A549 (cell line): ENCODE data around the gene TBC1D8. TPM values are rescaled to one million over a fixed set of nuclear protein-coding genes. Genes with fewer than 3 reads are reported as not detected.

Experiments used
- ATAC-seq, 2 experiments: fragments of 200-7000 bp in 1 of 2; fragments of >200 bp in 1 of 2; cut with Nextera tagmentation in 1 of 2; cut with Tn5 transposase in 1 of 2; 3 replicates each; pipeline versions ENCODE4 v1.8.0 to v1.9.1; 2018 to 2020; ENCODE audit warnings: mild to moderate bottlenecking in 1 of 2, moderate library complexity in 1 of 2
- CTCF ChIA-PET: fragments of 300-600 bp; sonication (Branson Sonifier 250); formaldehyde crosslinking; extraction: SDS; loops from one replicate; lab custom pipeline; 2021; ENCODE audit warnings: antibody characterized with exemption, inconsistent platforms; lab: Yijun Ruan, JAX
- POLR2A ChIA-PET: fragments of 350-600 bp; formaldehyde crosslinking; extraction: SDS; loops from one replicate; lab custom pipeline; 2021; ENCODE audit warnings: antibody characterized with exemption, inconsistent platforms; lab: Yijun Ruan, JAX
- DNase-seq, 2 experiments: peaks; one replicate each; pipeline versions ENCODE4 v3.0.0 to v3.0.0-alpha.2; 2011 to 2016; ENCODE audit warnings: low read depth in 1 of 2, low spot score in 1 of 2
- FAIRE-seq: peaks from 2 replicates; lab custom pipeline; 2011; peaks lifted over from hg19 to GRCh38; lab: Jason Lieb, UNC
- H3K27ac ChIP-seq, 2 experiments: fragments of >200 bp; sonication (Bioruptor Twin); formaldehyde crosslinking; 3 replicates each; pipeline ENCODE4 v1.5.1; 2016 to 2017
- H3K4me1 ChIP-seq: fragments of >200 bp; sonication (Bioruptor Twin); formaldehyde crosslinking; 3 replicates; pipeline ENCODE4 v1.6.1; 2016
- H3K4me2 ChIP-seq: fragments of >200 bp; sonication (Bioruptor Twin); formaldehyde crosslinking; 3 replicates; pipeline ENCODE4 v1.6.1; 2016
- H3K4me3 ChIP-seq: fragments of >200 bp; sonication (Bioruptor Twin); formaldehyde crosslinking; 3 replicates; pipeline ENCODE4 v1.5.1; 2016
- H3K9me3 ChIP-seq: fragments of >200 bp; sonication (Bioruptor Twin); formaldehyde crosslinking; 3 replicates; pipeline ENCODE4 v1.6.1; 2016
- ATOH8 ChIP-seq: fragments of 250-450 bp; sonication (Bioruptor Pico); IDR thresholded peaks from 2 replicates; pipeline ENCODE4 v1.5.0; 2020; ENCODE audit warnings: low read depth, mild to moderate bottlenecking, moderate library complexity
- BCL3 ChIP-seq: fragments of >200 bp; sonication (Bioruptor Twin); formaldehyde crosslinking; IDR thresholded peaks from 3 replicates; pipeline ENCODE4 v1.6.1; 2016
- BHLHE40 ChIP-seq: IDR thresholded peaks from 2 replicates; pipeline ENCODE4 v1.6.1; 2012; ENCODE audit warnings: low read depth, low read length, inconsistent platforms
- CHD4 ChIP-seq: fragments of 200-600 bp; sonication (generic); IDR thresholded peaks from 2 replicates; pipeline ENCODE4 v1.6.1; 2016; ENCODE audit warnings: antibody characterized with exemption, mild to moderate bottlenecking, borderline replicate concordance
- ESRRA ChIP-seq: fragments of 150-350 bp; IDR thresholded peaks from 2 replicates; pipeline ENCODE4 v1.6.1; 2014; ENCODE audit warnings: mild to moderate bottlenecking, low read length, borderline replicate concordance
- GATA3 ChIP-seq: IDR thresholded peaks from 2 replicates; pipeline ENCODE4 v1.6.1; 2012; ENCODE audit warnings: borderline replicate concordance
- HOXA7 ChIP-seq: fragments of 250-450 bp; sonication (Bioruptor Pico); IDR thresholded peaks from 2 replicates; pipeline ENCODE4 v1.5.0; 2020; ENCODE audit warnings: mild to moderate bottlenecking, moderate library complexity
- HOXB13 ChIP-seq: fragments of 250-450 bp; sonication (Bioruptor Pico); IDR thresholded peaks from 2 replicates; pipeline ENCODE4 v1.5.0; 2020; ENCODE audit warnings: low read depth, mild to moderate bottlenecking, moderate library complexity
- HOXB5 ChIP-seq: fragments of 250-450 bp; sonication (Bioruptor Pico); IDR thresholded peaks from 2 replicates; pipeline ENCODE4 v1.5.0; 2020; ENCODE audit warnings: mild to moderate bottlenecking, moderate library complexity
- JUNB ChIP-seq: fragments of >200 bp; sonication (Bioruptor Twin); formaldehyde crosslinking; IDR thresholded peaks from 2 replicates; pipeline ENCODE4 v1.6.1; 2016
- NFE2L2 ChIP-seq: fragments of 150-350 bp; conservative IDR thresholded peaks from 2 replicates; pipeline ENCODE4 v1.6.1; 2014; ENCODE audit warnings: low read length
- POLR2A ChIP-seq: IDR thresholded peaks from 2 replicates; pipeline ENCODE4 v1.6.1; 2012; ENCODE audit warnings: mild to moderate bottlenecking, low read length
- RCOR1 ChIP-seq: fragments of 150-350 bp; IDR thresholded peaks from 2 replicates; pipeline ENCODE4 v1.6.1; 2014; ENCODE audit warnings: antibody characterized with exemption, low read length, low read depth
- ZNF302 ChIP-seq: fragments of 250-450 bp; sonication (Bioruptor Pico); IDR thresholded peaks from 2 replicates; pipeline ENCODE4 v1.9.0; 2021; ENCODE audit warnings: inconsistent platforms, mild to moderate bottlenecking, moderate library complexity
- WGBS: methylation state at CpG from one replicate; pipeline ENCODE4 v1.1.6; 2017; ENCODE audit errors: missing lambda C conversion rate; 5-methylcytosine and 5-hydroxymethylcytosine counted together
- polyA plus RNA-seq, 4 experiments: library from polyadenylated mRNA; depleted of rRNA in 3 of 4; stranded (reverse); fragments of >200 nt; fragmentation: RNase III in 1 of 4; extraction: RNeasy Plus Mini Kit Qiagen cat#74134 plus additional on column Dnase treatment in 1 of 4; gene quantifications; 2 replicates in 3 of 4; 3 replicates in 1 of 4; pipeline ENCODE4 v1.2.3, GENCODE V29; 2011 to 2017
- TF ChIP-seq, protein P1 (sequence below): fragments of 200-600 bp; sonication (generic); IDR thresholded peaks from 2 replicates; pipeline ENCODE4 v1.6.1; 2016; ENCODE audit warnings: antibody characterized with exemption, mild to moderate bottlenecking, moderate library complexity
- TF ChIP-seq, protein P2 (sequence below): fragments of >200 bp; sonication (Bioruptor Twin); formaldehyde crosslinking; IDR thresholded peaks from 2 replicates; pipeline ENCODE4 v1.6.1; 2016
- TF ChIP-seq, protein P3 (sequence below): fragments of 150-350 bp; IDR thresholded peaks from 2 replicates; pipeline ENCODE4 v1.6.1; 2014; ENCODE audit warnings: low read depth, mild to moderate bottlenecking, low read length
- TF ChIP-seq, protein P4 (sequence below): IDR thresholded peaks from 2 replicates; pipeline ENCODE4 v1.6.1; 2012

The TBC1D8 gene
- polyA plus RNA-seq, 2 of the 4 experiments (the other 2 are of a cell fraction) = 35.3 to 107 TPM

DNA sequence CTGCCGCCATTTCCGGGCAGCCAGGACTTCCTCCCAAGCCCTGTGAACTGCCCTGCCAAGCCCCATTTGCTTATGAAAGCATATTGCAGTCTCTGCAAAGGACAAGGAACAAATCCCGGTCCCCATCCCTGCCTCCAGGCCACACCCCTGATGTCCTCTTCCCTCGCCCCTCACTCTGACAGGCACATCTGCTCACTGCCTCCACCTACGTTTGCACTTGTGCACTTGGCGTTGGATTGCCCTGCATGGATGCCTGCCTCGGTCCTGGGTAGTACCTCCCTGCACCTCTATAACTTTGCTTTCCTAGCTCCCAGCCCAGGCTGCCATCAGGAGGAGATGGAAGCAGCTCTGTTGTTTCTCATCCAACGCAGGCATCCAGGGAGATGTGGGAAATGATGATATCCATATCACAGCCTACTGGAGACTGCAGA, 168.7 kb downstream of the TBC1D8 start:
- TF ChIP-seq ZNF302 (no peak), POLR2A (no peak), HOXB13 (CRISPR knock-in tag) (no peak), ESRRA (no peak), JUNB (no peak), HOXB5 (no peak), CHD4 (no peak), ATOH8 (CRISPR knock-in tag) (no peak)
- TF ChIP-seq, all 56 proteins: peak for 0
- Histone ChIP-seq H3K27ac (0 out of 6 replicates have a peak overlapping the region, but pooled peaks of 1 of the 2 experiments have one; percentile 74), H3K4me1 (peaks cover 13% of the 10 kb centered on the region), H3K9me3 (no peaks in the 10 kb centered on the region), H3K4me2 (no peak overlapping the region), H3K4me3 (no peak overlapping the region)
- ChIA-PET POLR2A (no interaction called here), CTCF (interaction anchor here (1.0 to 3.1 kb wide), 7 partner anchors 9 to 388 kb away, joined by 4 to 22 read pairs (median 9); no protein-coding TSS in a partner anchor)
- 47% methylated on average over 6 of the region's 8 CpGs for WGBS
- FAIRE-seq = no peak
- DNase-seq = peak in 1 of 2 experiments; percentile 21
- ATAC-seq = peak; percentile 60 to 62; a peak in 4 of 6 replicates

DNA sequence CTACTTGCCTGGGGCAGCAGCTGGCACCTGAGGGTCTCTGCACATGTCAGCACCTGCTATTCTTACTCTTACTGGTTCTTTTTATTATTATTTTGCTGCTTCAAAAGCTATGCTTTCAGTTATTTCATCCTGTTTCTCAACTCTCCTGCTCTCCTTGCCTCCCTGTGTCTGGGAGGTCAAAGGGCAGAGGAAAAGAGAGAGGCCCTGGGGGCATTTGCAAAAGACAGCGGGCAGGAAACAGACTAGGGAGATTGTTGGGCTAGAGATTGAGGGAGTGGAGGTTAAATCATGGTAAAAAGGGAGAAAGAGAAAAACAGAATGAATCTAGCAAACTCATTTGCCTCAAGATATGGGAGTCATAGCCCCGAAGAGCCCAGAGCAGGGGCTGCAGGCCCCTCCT, 170.2 kb downstream of the TBC1D8 start:
- TF ChIP-seq, protein P1, sequence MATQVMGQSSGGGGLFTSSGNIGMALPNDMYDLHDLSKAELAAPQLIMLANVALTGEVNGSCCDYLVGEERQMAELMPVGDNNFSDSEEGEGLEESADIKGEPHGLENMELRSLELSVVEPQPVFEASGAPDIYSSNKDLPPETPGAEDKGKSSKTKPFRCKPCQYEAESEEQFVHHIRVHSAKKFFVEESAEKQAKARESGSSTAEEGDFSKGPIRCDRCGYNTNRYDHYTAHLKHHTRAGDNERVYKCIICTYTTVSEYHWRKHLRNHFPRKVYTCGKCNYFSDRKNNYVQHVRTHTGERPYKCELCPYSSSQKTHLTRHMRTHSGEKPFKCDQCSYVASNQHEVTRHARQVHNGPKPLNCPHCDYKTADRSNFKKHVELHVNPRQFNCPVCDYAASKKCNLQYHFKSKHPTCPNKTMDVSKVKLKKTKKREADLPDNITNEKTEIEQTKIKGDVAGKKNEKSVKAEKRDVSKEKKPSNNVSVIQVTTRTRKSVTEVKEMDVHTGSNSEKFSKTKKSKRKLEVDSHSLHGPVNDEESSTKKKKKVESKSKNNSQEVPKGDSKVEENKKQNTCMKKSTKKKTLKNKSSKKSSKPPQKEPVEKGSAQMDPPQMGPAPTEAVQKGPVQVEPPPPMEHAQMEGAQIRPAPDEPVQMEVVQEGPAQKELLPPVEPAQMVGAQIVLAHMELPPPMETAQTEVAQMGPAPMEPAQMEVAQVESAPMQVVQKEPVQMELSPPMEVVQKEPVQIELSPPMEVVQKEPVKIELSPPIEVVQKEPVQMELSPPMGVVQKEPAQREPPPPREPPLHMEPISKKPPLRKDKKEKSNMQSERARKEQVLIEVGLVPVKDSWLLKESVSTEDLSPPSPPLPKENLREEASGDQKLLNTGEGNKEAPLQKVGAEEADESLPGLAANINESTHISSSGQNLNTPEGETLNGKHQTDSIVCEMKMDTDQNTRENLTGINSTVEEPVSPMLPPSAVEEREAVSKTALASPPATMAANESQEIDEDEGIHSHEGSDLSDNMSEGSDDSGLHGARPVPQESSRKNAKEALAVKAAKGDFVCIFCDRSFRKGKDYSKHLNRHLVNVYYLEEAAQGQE = no peak
- TF ChIP-seq RCOR1 (no peak), NFE2L2 (no peak), HOXA7 (CRISPR knock-in tag) (no peak), BHLHE40 (no peak), GATA3 (no peak), BCL3 (no peak), POLR2A (no peak)
- TF ChIP-seq, protein P2, sequence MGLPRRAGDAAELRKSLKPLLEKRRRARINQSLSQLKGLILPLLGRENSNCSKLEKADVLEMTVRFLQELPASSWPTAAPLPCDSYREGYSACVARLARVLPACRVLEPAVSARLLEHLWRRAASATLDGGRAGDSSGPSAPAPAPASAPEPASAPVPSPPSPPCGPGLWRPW = no peak
- TF ChIP-seq, protein P3, sequence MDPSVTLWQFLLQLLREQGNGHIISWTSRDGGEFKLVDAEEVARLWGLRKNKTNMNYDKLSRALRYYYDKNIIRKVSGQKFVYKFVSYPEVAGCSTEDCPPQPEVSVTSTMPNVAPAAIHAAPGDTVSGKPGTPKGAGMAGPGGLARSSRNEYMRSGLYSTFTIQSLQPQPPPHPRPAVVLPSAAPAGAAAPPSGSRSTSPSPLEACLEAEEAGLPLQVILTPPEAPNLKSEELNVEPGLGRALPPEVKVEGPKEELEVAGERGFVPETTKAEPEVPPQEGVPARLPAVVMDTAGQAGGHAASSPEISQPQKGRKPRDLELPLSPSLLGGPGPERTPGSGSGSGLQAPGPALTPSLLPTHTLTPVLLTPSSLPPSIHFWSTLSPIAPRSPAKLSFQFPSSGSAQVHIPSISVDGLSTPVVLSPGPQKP = no peak
- TF ChIP-seq, protein P4, sequence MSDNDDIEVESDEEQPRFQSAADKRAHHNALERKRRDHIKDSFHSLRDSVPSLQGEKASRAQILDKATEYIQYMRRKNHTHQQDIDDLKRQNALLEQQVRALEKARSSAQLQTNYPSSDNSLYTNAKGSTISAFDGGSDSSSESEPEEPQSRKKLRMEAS = no peak
- Histone ChIP-seq H3K9me3 (no peaks in the 10 kb centered on the region), H3K27ac (no peak overlapping the region), H3K4me3 (no peak overlapping the region), H3K4me2 (no peak overlapping the region), H3K4me1 (peaks cover 13% of the 10 kb centered on the region)
- ChIA-PET CTCF (interaction anchor here (1.5 to 3.1 kb wide), 3 partner anchors 9 to 374 kb away, joined by 3 to 22 read pairs (median 6); no protein-coding TSS in a partner anchor), POLR2A (no interaction called here)
- WGBS = 82% methylated on average over 2 of the region's 2 CpGs
- no peak for ATAC-seq
- FAIRE-seq = no peak
- DNase-seq = no peak
